ENCODE measurements around the gene ADAMTS2.

The ADAMTS2 gene

DNA sequence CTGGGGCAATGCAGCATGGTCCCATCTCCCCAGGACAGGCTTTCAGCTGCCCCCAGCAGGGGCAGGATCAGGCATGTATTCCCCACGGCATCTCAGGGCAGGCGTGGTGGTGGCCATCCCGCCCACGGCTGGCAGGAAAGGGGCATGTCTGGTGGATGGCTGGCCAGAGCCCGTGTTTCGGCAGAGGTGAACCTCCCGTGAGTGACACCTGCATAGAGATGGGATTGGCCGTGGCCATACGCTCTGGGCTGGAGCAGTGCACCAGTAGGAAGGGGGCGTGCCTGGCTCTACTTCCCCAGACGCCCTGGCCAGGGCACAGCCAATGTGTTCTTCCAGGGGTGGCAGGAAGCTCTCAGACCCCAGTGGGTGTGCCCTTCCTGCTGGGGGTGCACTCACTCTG, 146.0 kb downstream of the ADAMTS2 start:
- H3K4me3 ChIP-seq (ENCODE audit: low read depth, low read length, poor library complexity, severe bottlenecking): no peak overlapping the region
- no peaks in the 10 kb centered on the region for H3F3A ChIP-seq (ENCODE audit: insufficient read depth, low read length)
- no peaks in the 10 kb centered on the region for H3K27me3 ChIP-seq (ENCODE audit: insufficient read depth, low read length)
- H3K4me1 ChIP-seq (ENCODE audit: insufficient read depth, low read length, severe bottlenecking): no peaks in the 10 kb centered on the region
- no peak overlapping the region for H3K4me2 ChIP-seq (ENCODE audit: low read length)
- H3K79me2 ChIP-seq (ENCODE audit: insufficient read depth, low read length): no peaks in the 10 kb centered on the region
- no peak overlapping the region for H2AFZ ChIP-seq (ENCODE audit: low read length)
- no peaks in the 10 kb centered on the region for H3K9me2 ChIP-seq (ENCODE audit: low read depth, low read length)
- H3K9ac ChIP-seq (ENCODE audit: low read length): no peak overlapping the region
- H4K20me1 ChIP-seq (ENCODE audit: insufficient read depth, low read length): no peaks in the 10 kb centered on the region
- H3K27ac ChIP-seq (ENCODE audit: low read depth, low read length, poor library complexity, severe bottlenecking): no peak overlapping the region
- TF ChIP-seq, protein P1, sequence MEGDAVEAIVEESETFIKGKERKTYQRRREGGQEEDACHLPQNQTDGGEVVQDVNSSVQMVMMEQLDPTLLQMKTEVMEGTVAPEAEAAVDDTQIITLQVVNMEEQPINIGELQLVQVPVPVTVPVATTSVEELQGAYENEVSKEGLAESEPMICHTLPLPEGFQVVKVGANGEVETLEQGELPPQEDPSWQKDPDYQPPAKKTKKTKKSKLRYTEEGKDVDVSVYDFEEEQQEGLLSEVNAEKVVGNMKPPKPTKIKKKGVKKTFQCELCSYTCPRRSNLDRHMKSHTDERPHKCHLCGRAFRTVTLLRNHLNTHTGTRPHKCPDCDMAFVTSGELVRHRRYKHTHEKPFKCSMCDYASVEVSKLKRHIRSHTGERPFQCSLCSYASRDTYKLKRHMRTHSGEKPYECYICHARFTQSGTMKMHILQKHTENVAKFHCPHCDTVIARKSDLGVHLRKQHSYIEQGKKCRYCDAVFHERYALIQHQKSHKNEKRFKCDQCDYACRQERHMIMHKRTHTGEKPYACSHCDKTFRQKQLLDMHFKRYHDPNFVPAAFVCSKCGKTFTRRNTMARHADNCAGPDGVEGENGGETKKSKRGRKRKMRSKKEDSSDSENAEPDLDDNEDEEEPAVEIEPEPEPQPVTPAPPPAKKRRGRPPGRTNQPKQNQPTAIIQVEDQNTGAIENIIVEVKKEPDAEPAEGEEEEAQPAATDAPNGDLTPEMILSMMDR (IDR thresholded peaks at IDR 0.05; ENCODE audit: low read length): no peak
- no peak for TF ChIP-seq EZH2 (IDR thresholded peaks at IDR 0.05; ENCODE audit: borderline replicate concordance, low read length)
- H3K36me3 ChIP-seq (ENCODE audit: insufficient read depth, low read length): no peaks in the 10 kb centered on the region
- no peaks in the 10 kb centered on the region for H3K9me3 ChIP-seq (ENCODE audit: low read length)

- Histone ChIP-seq H3K4me2 (ENCODE audit: low read length) (no peak overlapping the region), H3K9ac (ENCODE audit: low read length) (no peak overlapping the region), H2AFZ (ENCODE audit: low read length) (no peak overlapping the region), H3K27ac (ENCODE audit: low read depth, low read length, poor library complexity, severe bottlenecking) (no peak overlapping the region), H4K20me1 (ENCODE audit: insufficient read depth, low read length) (no peaks in the 10 kb centered on the region), H3K9me3 (ENCODE audit: low read length) (no peaks in the 10 kb centered on the region), H3K9me2 (ENCODE audit: low read depth, low read length) (no peaks in the 10 kb centered on the region), H3K4me3 (ENCODE audit: low read depth, low read length, poor library complexity, severe bottlenecking) (no peak overlapping the region), H3K36me3 (ENCODE audit: insufficient read depth, low read length) (no peaks in the 10 kb centered on the region), H3K4me1 (ENCODE audit: insufficient read depth, low read length, severe bottlenecking) (no peaks in the 10 kb centered on the region), H3K79me2 (ENCODE audit: insufficient read depth, low read length) (no peaks in the 10 kb centered on the region), H3K27me3 (ENCODE audit: insufficient read depth, low read length) (no peaks in the 10 kb centered on the region), H3F3A (ENCODE audit: insufficient read depth, low read length) (no peaks in the 10 kb centered on the region)
- no peak for TF ChIP-seq EZH2 (IDR thresholded peaks at IDR 0.05; ENCODE audit: borderline replicate concordance, low read length)
- TF ChIP-seq, protein P1 (IDR thresholded peaks at IDR 0.05; ENCODE audit: low read length): no peak
Measured at GRCh38 chr5:179198825-179199224, 146.4 kb downstream of the ADAMTS2 start.

- Histone ChIP-seq H2AFZ (ENCODE audit: low read length) (no peak overlapping the region), H3K9me3 (ENCODE audit: low read length) (no peaks in the 10 kb centered on the region), H3K27me3 (ENCODE audit: insufficient read depth, low read length) (no peaks in the 10 kb centered on the region), H3K9me2 (ENCODE audit: low read depth, low read length) (no peaks in the 10 kb centered on the region), H3K9ac (ENCODE audit: low read length) (no peak overlapping the region), H3K27ac (ENCODE audit: low read depth, low read length, poor library complexity, severe bottlenecking) (no peak overlapping the region), H3K36me3 (ENCODE audit: insufficient read depth, low read length) (no peaks in the 10 kb centered on the region), H3K4me2 (ENCODE audit: low read length) (no peak overlapping the region), H4K20me1 (ENCODE audit: insufficient read depth, low read length) (no peaks in the 10 kb centered on the region), H3K4me1 (ENCODE audit: insufficient read depth, low read length, severe bottlenecking) (no peaks in the 10 kb centered on the region), H3F3A (ENCODE audit: insufficient read depth, low read length) (no peaks in the 10 kb centered on the region), H3K4me3 (ENCODE audit: low read depth, low read length, poor library complexity, severe bottlenecking) (no peak overlapping the region), H3K79me2 (ENCODE audit: insufficient read depth, low read length) (no peaks in the 10 kb centered on the region)
- TF ChIP-seq EZH2 (IDR thresholded peaks at IDR 0.05; ENCODE audit: borderline replicate concordance, low read length): no peak
- TF ChIP-seq, protein P1 (IDR thresholded peaks at IDR 0.05; ENCODE audit: low read length): no peak
Measured at GRCh38 chr5:179196405-179197079, 148.7 kb downstream of the ADAMTS2 start.

Data from OCI-LY1 (cell line).